SJCRH30 (cell line): ENCODE results near the gene DTWD2. TPM values are rescaled to one million over a fixed set of nuclear protein-coding genes. Genes with fewer than 3 reads are reported as not detected.
A peak's percentile ranks its signal among the peaks of the same experiment; 100 is the strongest.

Experiments used
- DNase-seq, 2 experiments: peaks; one replicate each; pipeline ENCODE4 v3.0.0-alpha.2; 2015 to 2020
- H3K27ac ChIP-seq: fragments of 250-450 bp; sonication (Bioruptor Pico); 2 replicates; pipeline ENCODE4 v1.5.1; 2020; ENCODE audit warnings: mild to moderate bottlenecking, moderate library complexity
- H3K27me3 ChIP-seq: fragments of 250-450 bp; sonication (Bioruptor Pico); 2 replicates; pipeline ENCODE4 v1.5.1; 2020; ENCODE audit warnings: mild to moderate bottlenecking, moderate library complexity
- H3K36me3 ChIP-seq: fragments of 250-450 bp; sonication (Bioruptor Pico); 2 replicates; pipeline ENCODE4 v1.5.1; 2020; ENCODE audit warnings: mild to moderate bottlenecking, moderate library complexity
- H3K4me1 ChIP-seq: fragments of 250-450 bp; sonication (Bioruptor Pico); 2 replicates; pipeline ENCODE4 v1.5.1; 2020; ENCODE audit warnings: mild to moderate bottlenecking, moderate library complexity
- H3K4me3 ChIP-seq: fragments of 250-450 bp; sonication (Bioruptor Pico); 2 replicates; pipeline ENCODE4 v1.5.1; 2020; ENCODE audit warnings: mild to moderate bottlenecking, moderate library complexity
- H3K9me3 ChIP-seq: fragments of 250-450 bp; sonication (Bioruptor Pico); replicated peaks from 2 replicates; pipeline ENCODE4 v1.5.1; 2020; ENCODE audit warnings: mild to moderate bottlenecking, moderate library complexity
- total RNA-seq: library from RNA; depleted of rRNA; stranded (reverse); fragments of >200 nt; shearing (Covaris generic); gene quantifications from 2 replicates; pipeline ENCODE4 v1.2.3, GENCODE V29; 2014; rRNA removed

DTWD2 gene
- 0.85 and 1.0 TPM in 2 replicates for total RNA-seq

GRCh38 chr5:118987988-118988865 is at the start of gene DTWD2:
DTWD2 (minus strand) TSS chr5:118988547; CDS start chr5:118988511, 36 bp downstream.
- peak; percentile 91 to 95 for DNase-seq
- Histone ChIP-seq H3K4me1 (peaks cover 2% of the 10 kb centered on the region; the same call in 1 of the 2 replicates), H3K36me3 (no peaks in the 10 kb centered on the region), H3K4me3 (peak within 1 kb of the TSS; percentile 94), H3K27me3 (no peaks in the 10 kb centered on the region), H3K27ac (peak within 1 kb of the TSS; percentile 16; the same call in 1 of the 2 replicates), H3K9me3 (0 out of 2 replicates have a peak, but pooled peaks cover 3% of the 10 kb centered on the region)

- H3K4me1 ChIP-seq, result no peaks in the 10 kb centered on the region
- H3K27ac ChIP-seq, result no peak overlapping the region
- H3K36me3 ChIP-seq, result no peaks in the 10 kb centered on the region
- no peak overlapping the region for H3K4me3 ChIP-seq
- no peaks in the 10 kb centered on the region for H3K9me3 ChIP-seq
- no peaks in the 10 kb centered on the region for H3K27me3 ChIP-seq
- DNase-seq, result no peak
Observed at GRCh38 chr5:119037496-119038215, 49.3 kb upstream of the DTWD2 start.

GRCh38 chr5:119036101-119036762 is 47.9 kb upstream of the DTWD2 start:
- H3K9me3 ChIP-seq, result no peaks in the 10 kb centered on the region
- no peaks in the 10 kb centered on the region for H3K4me1 ChIP-seq
- no peak overlapping the region for H3K4me3 ChIP-seq
- H3K27ac ChIP-seq, result no peak overlapping the region
- H3K36me3 ChIP-seq, result no peaks in the 10 kb centered on the region
- no peaks in the 10 kb centered on the region for H3K27me3 ChIP-seq
- DNase-seq, result no peak

- H3K4me3 ChIP-seq, result no peak overlapping the region
- H3K9me3 ChIP-seq, result no peaks in the 10 kb centered on the region
- H3K4me1 ChIP-seq, result no peaks in the 10 kb centered on the region
- no peaks in the 10 kb centered on the region for H3K27me3 ChIP-seq
- DNase-seq, result no peak
- H3K27ac ChIP-seq, result no peak overlapping the region
- H3K36me3 ChIP-seq, result no peaks in the 10 kb centered on the region
Observed at GRCh38 chr5:119033135-119033534, 44.8 kb upstream of the DTWD2 start.

GRCh38 chr5:119032656-119033055 is 44.3 kb upstream of the DTWD2 start:
- no peak for DNase-seq
- H3K4me1 ChIP-seq, result no peaks in the 10 kb centered on the region
- H3K4me3 ChIP-seq, result no peak overlapping the region
- H3K27me3 ChIP-seq, result no peaks in the 10 kb centered on the region
- H3K27ac ChIP-seq, result no peak overlapping the region
- no peaks in the 10 kb centered on the region for H3K9me3 ChIP-seq
- no peaks in the 10 kb centered on the region for H3K36me3 ChIP-seq

GRCh38 chr5:119031905-119032304 is 43.6 kb upstream of the DTWD2 start:
- no peaks in the 10 kb centered on the region for H3K27me3 ChIP-seq
- H3K27ac ChIP-seq, result no peak overlapping the region
- no peaks in the 10 kb centered on the region for H3K4me1 ChIP-seq
- no peak overlapping the region for H3K4me3 ChIP-seq
- H3K9me3 ChIP-seq, result no peaks in the 10 kb centered on the region
- DNase-seq, result peak; percentile 4 to 15
- H3K36me3 ChIP-seq, result no peaks in the 10 kb centered on the region

DNA sequence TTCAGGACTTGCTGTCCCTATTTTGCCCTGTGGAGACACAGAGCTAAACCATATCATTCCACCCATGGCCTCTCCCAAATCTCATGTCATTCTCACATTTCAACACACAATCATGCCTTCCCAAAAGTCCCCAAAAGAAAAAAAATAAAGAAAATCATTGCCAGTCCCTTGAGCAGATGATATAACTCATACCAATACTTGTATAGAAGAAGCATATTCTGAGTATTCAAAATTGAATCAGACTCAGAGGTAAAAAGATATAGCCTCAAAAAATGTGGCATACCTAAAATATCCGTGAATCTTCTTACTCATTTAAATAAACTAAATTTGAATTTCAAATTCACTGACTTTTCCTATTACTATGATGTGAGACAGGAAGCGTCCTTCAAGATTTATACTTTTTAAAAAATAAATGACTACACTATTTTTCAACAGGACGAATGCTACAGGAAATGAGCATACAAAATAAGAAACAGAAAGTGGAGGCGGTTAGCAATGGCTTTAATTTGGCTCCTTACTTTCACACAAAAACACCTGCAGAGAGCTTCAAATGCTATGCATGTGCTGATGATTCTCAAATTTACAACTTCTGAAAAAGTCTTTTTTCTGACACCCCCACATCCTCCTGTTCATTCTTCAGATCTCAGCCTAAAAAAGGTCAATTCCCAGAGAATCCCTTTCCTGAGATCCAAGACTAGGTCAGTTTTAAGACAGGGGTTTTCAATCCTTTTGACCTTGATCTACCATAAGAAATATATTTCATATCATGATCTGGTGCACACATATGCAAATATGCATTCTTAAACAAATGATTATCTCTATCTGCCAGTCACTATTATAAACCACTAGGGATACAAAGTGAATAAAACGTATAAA is 42.9 kb upstream of the DTWD2 start:
- no peaks in the 10 kb centered on the region for H3K9me3 ChIP-seq
- H3K27me3 ChIP-seq, result no peaks in the 10 kb centered on the region
- DNase-seq, result no peak
- no peak overlapping the region for H3K27ac ChIP-seq
- H3K4me1 ChIP-seq, result no peaks in the 10 kb centered on the region
- H3K36me3 ChIP-seq, result no peaks in the 10 kb centered on the region
- H3K4me3 ChIP-seq, result no peak overlapping the region

DNA sequence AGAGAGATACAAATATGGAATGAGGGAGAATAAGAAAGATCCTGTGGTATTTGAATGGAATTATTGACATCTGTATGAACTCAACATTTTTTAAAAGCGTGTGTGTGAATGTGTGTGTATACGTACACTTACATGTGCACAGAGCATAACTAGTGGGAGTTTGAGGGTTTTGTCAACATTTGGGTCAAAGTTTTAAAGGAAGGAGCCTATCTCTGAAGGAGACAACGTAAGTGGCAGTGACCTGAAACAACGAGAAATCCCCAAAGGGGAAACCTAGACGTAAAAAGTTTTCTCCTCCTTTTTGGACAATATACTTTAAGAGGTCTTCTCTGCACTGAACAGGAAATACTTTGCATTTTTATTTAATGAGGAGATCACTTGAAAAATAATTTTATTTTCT is 40.2 kb upstream of the DTWD2 start:
- Histone ChIP-seq H3K4me3 (no peak overlapping the region), H3K27ac (no peak overlapping the region)

DNA sequence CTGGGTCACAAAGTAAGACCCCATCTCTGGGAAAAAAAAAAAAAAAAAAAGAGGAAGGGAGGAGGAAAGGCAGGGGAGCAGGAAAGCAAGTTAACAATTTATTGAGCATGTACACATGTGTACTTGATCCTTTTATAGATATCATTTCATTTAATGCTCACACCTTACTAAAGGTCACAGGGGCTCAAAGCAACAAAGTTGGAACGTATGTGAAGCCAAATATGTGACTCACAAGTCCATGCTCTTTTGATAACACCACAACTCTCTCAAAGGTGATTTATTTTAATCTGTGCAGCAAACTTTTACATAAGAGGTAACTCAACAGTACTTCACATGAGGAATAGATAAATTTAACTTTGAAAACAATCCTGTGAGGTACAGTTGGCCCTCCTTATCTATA is 34.4 kb upstream of the DTWD2 start:
- no peaks in the 10 kb centered on the region for H3K9me3 ChIP-seq

More for the DNA sequence above, 40.2 kb upstream of the DTWD2 start:
- DNase-seq, result no peak
- H3K27me3 ChIP-seq, result no peaks in the 10 kb centered on the region
- no peaks in the 10 kb centered on the region for H3K4me1 ChIP-seq
- H3K9me3 ChIP-seq, result no peaks in the 10 kb centered on the region
- no peaks in the 10 kb centered on the region for H3K36me3 ChIP-seq

GRCh38 chr5:119022017-119022745 is 33.8 kb upstream of the DTWD2 start:
- Histone ChIP-seq H3K4me1 (no peaks in the 10 kb centered on the region; the same call in 1 of the 2 replicates), H3K4me3 (no peak overlapping the region), H3K36me3 (no peaks in the 10 kb centered on the region), H3K27ac (no peak overlapping the region), H3K27me3 (no peaks in the 10 kb centered on the region), H3K9me3 (no peaks in the 10 kb centered on the region)
- peak; percentile 17 to 41 for DNase-seq

More for the DNA sequence above, 34.4 kb upstream of the DTWD2 start:
- H3K4me3 ChIP-seq, result no peak overlapping the region
- H3K27me3 ChIP-seq, result no peaks in the 10 kb centered on the region
- H3K4me1 ChIP-seq, result no peaks in the 10 kb centered on the region; the same call in 1 of the 2 replicates
- no peak for DNase-seq
- no peaks in the 10 kb centered on the region for H3K36me3 ChIP-seq
- no peak overlapping the region for H3K27ac ChIP-seq

GRCh38 chr5:119021149-119021732 is 32.9 kb upstream of the DTWD2 start:
- H3K4me1 ChIP-seq, result no peaks in the 10 kb centered on the region; the same call in 1 of the 2 replicates
- H3K36me3 ChIP-seq, result no peaks in the 10 kb centered on the region
- DNase-seq, result no peak
- no peak overlapping the region for H3K4me3 ChIP-seq
- H3K27ac ChIP-seq, result no peak overlapping the region
- no peaks in the 10 kb centered on the region for H3K9me3 ChIP-seq
- no peaks in the 10 kb centered on the region for H3K27me3 ChIP-seq

GRCh38 chr5:119019949-119020348 is 31.6 kb upstream of the DTWD2 start:
- Histone ChIP-seq H3K36me3 (no peaks in the 10 kb centered on the region), H3K27ac (no peak overlapping the region), H3K4me3 (no peak overlapping the region), H3K27me3 (no peaks in the 10 kb centered on the region), H3K9me3 (no peaks in the 10 kb centered on the region), H3K4me1 (no peaks in the 10 kb centered on the region; the same call in 1 of the 2 replicates)
- DNase-seq, result peak in 1 of 2 experiments; percentile 5

DNA sequence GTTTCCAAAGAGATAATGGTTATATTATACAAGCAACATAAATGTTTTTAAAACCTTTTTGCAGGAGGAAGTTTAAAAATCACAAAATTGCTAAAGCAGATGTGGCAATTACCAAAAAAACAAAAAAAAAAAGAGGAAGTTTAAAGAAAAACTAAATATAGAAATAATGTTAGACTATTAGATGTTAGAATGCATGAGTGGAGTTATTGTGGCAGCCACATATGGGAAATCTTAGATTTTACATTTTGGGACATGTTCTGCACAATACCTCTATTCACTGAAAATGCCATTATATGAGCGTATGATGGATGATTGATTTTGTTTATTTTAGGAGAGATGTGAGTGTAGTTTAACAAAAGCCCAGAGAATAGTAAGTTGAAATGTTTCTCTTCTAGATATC is 31.2 kb upstream of the DTWD2 start:
- Histone ChIP-seq H3K9me3 (no peaks in the 10 kb centered on the region), H3K27me3 (no peaks in the 10 kb centered on the region), H3K27ac (no peak overlapping the region), H3K4me3 (no peak overlapping the region), H3K36me3 (no peaks in the 10 kb centered on the region), H3K4me1 (no peaks in the 10 kb centered on the region; the same call in 1 of the 2 replicates)
- no peak for DNase-seq
